KBM-7 (cell line): ENCODE data around the gene GFM1.
A peak's percentile ranks its signal among the peaks of the same experiment; 100 is the strongest.
"Not testable (repeated sequence)": the region's sequence is repeated elsewhere in the genome, so short reads cannot be mapped to it uniquely, and the experiment has no call there.

ENCODE experiments used
- DNase-seq: peaks from one replicate; pipeline ENCODE4 v3.0.0-alpha.2; 2015
- in situ Hi-C: fragments of 300-500 bp; cut with MboI; formaldehyde crosslinking; loops from 2 replicates; pipeline ENCODE4 v1.14.3; 2020; ENCODE audit warnings: low sequenced_read_pairs, low pct_unique_long_range_greater_than_20kb, mixed read lengths

Gene GFM1

GRCh38 chr3:158672215-158673176, 28.2 kb downstream of the GFM1 start, which contains the start of gene LXN:
LXN (minus strand) TSS chr3:158672648; CDS start chr3:158672478, 170 bp downstream.
- in situ Hi-C loops = no loop called here
- peak; percentile 92 for DNase-seq

GRCh38 chr3:158678687-158679086, 34.4 kb downstream of the GFM1 start:
- no peak for DNase-seq
- in situ Hi-C loops = no loop called here

GRCh38 chr3:158679547-158680000, 35.2 kb downstream of the GFM1 start:
- in situ Hi-C loops = no loop called here
- DNase-seq = no peak

- DNase-seq = no peak
- in situ Hi-C loops = no loop called here
These were observed 36.5 kb downstream of the GFM1 start for GRCh38 chr3:158680861-158681260.

- no peak for DNase-seq
- in situ Hi-C loops = no loop called here
These were observed 39.1 kb downstream of the GFM1 start for GRCh38 chr3:158683230-158683962.

- in situ Hi-C loops = no loop called here
- no peak for DNase-seq
These were observed 40.8 kb downstream of the GFM1 start for GRCh38 chr3:158685159-158685558.

- in situ Hi-C loops, DNase-seq: not testable (repeated sequence)
These were observed 49.6 kb downstream of the GFM1 start for GRCh38 chr3:158693866-158694456.

- in situ Hi-C loops = no loop called here
- no peak for DNase-seq
These were observed 52.3 kb downstream of the GFM1 start for GRCh38 chr3:158696618-158697017.

- in situ Hi-C loops = no loop called here
- DNase-seq = no peak
These were observed 56.2 kb downstream of the GFM1 start for GRCh38 chr3:158700559-158700958.

- in situ Hi-C loops = no loop called here
These were observed 57.2 kb downstream of the GFM1 start for GRCh38 chr3:158701420-158702065.

GRCh38 chr3:158702815-158703481, 58.6 kb downstream of the GFM1 start:
- in situ Hi-C loops = no loop called here

More at GRCh38 chr3:158701420-158702065, 57.2 kb downstream of the GFM1 start:
- DNase-seq = no peak

GRCh38 chr3:158703566-158703965, 59.2 kb downstream of the GFM1 start:
- in situ Hi-C loops = no loop called here
- no peak for DNase-seq

More at GRCh38 chr3:158702815-158703481, 58.6 kb downstream of the GFM1 start:
- no peak for DNase-seq

- no peak for DNase-seq
- in situ Hi-C loops = no loop called here
These were observed 65.3 kb downstream of the GFM1 start for GRCh38 chr3:158709666-158710083.

GRCh38 chr3:158710601-158711000, 66.3 kb downstream of the GFM1 start:
- DNase-seq = no peak
- in situ Hi-C loops = no loop called here

GRCh38 chr3:158711886-158712285, 67.6 kb downstream of the GFM1 start:
- in situ Hi-C loops = no loop called here
- peak; percentile 25 for DNase-seq

GRCh38 chr3:158712443-158712842, 68.1 kb downstream of the GFM1 start:
- no peak for DNase-seq
- in situ Hi-C loops = no loop called here

- in situ Hi-C loops = no loop called here
- DNase-seq = peak; percentile 76
These were observed 68.8 kb downstream of the GFM1 start for GRCh38 chr3:158713094-158713499.

GRCh38 chr3:158717576-158717975, 73.2 kb downstream of the GFM1 start:
- DNase-seq = no peak
- in situ Hi-C loops = no loop called here
